Neural cell (in vitro differentiated cells): Measurements from ENCODE around the gene STYXL1.

ENCODE experiments used
- EP300 ChIP-seq: fragments of 450-650 bp; conservative IDR thresholded peaks from 2 replicates; pipeline ENCODE4 v1.6.1; 2014; ENCODE audit warnings: antibody characterized with exemption, mild to moderate bottlenecking, moderate library complexity; ENCODE audit not compliant: poor library complexity, severe bottlenecking
- EZH2 ChIP-seq: fragments of 200-600, 300-800 bp; shearing (Covaris generic), sonication (generic); IDR thresholded peaks from 2 replicates; pipeline ENCODE4 v1.6.1; 2014; ENCODE audit warnings: antibody characterized with exemption, low read length, borderline replicate concordance, mild to moderate bottlenecking; ENCODE audit not compliant: insufficient read depth, poor library complexity, severe bottlenecking
- POLR2AphosphoS5 ChIP-seq: IDR thresholded peaks from 2 replicates; pipeline ENCODE4 v1.6.1; 2012
- REST ChIP-seq: IDR thresholded peaks from 2 replicates; pipeline ENCODE4 v1.6.1; 2012; ENCODE audit warnings: borderline replicate concordance
- SMC3 ChIP-seq: fragments of 450-650 bp; conservative IDR thresholded peaks from 2 replicates; pipeline ENCODE4 v1.6.1; 2014; ENCODE audit warnings: antibody characterized with exemption, mild to moderate bottlenecking, moderate library complexity; ENCODE audit not compliant: poor library complexity
- TAF1 ChIP-seq: IDR thresholded peaks from 2 replicates; pipeline ENCODE4 v1.6.1; 2012; ENCODE audit warnings: low read depth
- TF ChIP-seq, protein P1 (sequence below): fragments of 450-650 bp; IDR thresholded peaks from 2 replicates; pipeline ENCODE4 v1.5.1; 2014; ENCODE audit warnings: antibody characterized with exemption, mild to moderate bottlenecking, moderate library complexity; ENCODE audit not compliant: poor library complexity, severe bottlenecking

GRCh38 chr7:75953931-75954330 lies 93.9 kb downstream of the STYXL1 start:
- TF ChIP-seq, protein P1, sequence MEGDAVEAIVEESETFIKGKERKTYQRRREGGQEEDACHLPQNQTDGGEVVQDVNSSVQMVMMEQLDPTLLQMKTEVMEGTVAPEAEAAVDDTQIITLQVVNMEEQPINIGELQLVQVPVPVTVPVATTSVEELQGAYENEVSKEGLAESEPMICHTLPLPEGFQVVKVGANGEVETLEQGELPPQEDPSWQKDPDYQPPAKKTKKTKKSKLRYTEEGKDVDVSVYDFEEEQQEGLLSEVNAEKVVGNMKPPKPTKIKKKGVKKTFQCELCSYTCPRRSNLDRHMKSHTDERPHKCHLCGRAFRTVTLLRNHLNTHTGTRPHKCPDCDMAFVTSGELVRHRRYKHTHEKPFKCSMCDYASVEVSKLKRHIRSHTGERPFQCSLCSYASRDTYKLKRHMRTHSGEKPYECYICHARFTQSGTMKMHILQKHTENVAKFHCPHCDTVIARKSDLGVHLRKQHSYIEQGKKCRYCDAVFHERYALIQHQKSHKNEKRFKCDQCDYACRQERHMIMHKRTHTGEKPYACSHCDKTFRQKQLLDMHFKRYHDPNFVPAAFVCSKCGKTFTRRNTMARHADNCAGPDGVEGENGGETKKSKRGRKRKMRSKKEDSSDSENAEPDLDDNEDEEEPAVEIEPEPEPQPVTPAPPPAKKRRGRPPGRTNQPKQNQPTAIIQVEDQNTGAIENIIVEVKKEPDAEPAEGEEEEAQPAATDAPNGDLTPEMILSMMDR, result no peak
- no peak for TF ChIP-seq EP300
- no peak for TF ChIP-seq REST
- no peak for TF ChIP-seq POLR2AphosphoS5
- TF ChIP-seq EZH2, result no peak
- no peak for TF ChIP-seq SMC3
- TF ChIP-seq TAF1, result no peak
